ENCODE data around the gene FARP2.

- TF ChIP-seq ZFP3 (CRISPR knock-in tag; IDR thresholded peaks at IDR 0.05) (no peak), OSR1 (CRISPR knock-in tag; IDR thresholded peaks at IDR 0.05) (no peak), ISL1 (CRISPR knock-in tag; IDR thresholded peaks at IDR 0.05) (no peak), CSDC2 (CRISPR knock-in tag; IDR thresholded peaks at IDR 0.05) (no peak), TCF4 (CRISPR knock-in tag; IDR thresholded peaks at IDR 0.05; ENCODE audit: borderline replicate concordance) (no peak)
- TF ChIP-seq, protein P1, sequence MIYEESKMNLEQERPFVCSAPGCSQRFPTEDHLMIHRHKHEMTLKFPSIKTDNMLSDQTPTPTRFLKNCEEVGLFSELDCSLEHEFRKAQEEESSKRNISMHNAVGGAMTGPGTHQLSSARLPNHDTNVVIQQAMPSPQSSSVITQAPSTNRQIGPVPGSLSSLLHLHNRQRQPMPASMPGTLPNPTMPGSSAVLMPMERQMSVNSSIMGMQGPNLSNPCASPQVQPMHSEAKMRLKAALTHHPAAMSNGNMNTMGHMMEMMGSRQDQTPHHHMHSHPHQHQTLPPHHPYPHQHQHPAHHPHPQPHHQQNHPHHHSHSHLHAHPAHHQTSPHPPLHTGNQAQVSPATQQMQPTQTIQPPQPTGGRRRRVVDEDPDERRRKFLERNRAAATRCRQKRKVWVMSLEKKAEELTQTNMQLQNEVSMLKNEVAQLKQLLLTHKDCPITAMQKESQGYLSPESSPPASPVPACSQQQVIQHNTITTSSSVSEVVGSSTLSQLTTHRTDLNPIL (CRISPR knock-in tag; IDR thresholded peaks at IDR 0.05; ENCODE audit: low read depth) = no peak
Measured at GRCh38 chr2:241535871-241536655, 180.0 kb downstream of the FARP2 start.
